ENCODE data around the gene SERPINB4.
"Not testable (repeated sequence)": the region's sequence is repeated elsewhere in the genome, so short reads cannot be mapped to it uniquely, and the experiment has no call there.

- not testable (repeated sequence) for TF ChIP-seq CTCF (IDR thresholded peaks at IDR 0.05; ENCODE audit: insufficient read depth, low read length, poor library complexity, severe bottlenecking); EZH2phosphoT487 (conservative IDR thresholded peaks at IDR 0.05; ENCODE audit: low read length)
These were observed 638 bp upstream of the SERPINB4 start for GRCh38 chr18:63644694-63645093.
